Hematopoietic multipotent progenitor cell treated with erythropoietin and hydrocortisone succinate and interleukin-3 and kit ligand, for 17 days (in vitro differentiated cells): ENCODE data around the gene XKR7.

Source experiments
- DNase-seq: peaks from one replicate; pipeline ENCODE4 v3.0.0-alpha.2; 2015; ENCODE audit warnings: low spot score

The XKR7 gene

GRCh38 chr20:31979713-31980426 lies 11.9 kb downstream of the XKR7 start:
- DNase-seq: no peak

- no peak for DNase-seq
Measured at GRCh38 chr20:31981784-31982183, 13.8 kb downstream of the XKR7 start.

GRCh38 chr20:31984981-31985471 lies 17.1 kb downstream of the XKR7 start:
- no peak for DNase-seq

- no peak for DNase-seq
Measured at GRCh38 chr20:31987744-31988143, 19.8 kb downstream of the XKR7 start.

GRCh38 chr20:31988430-31989015 lies 20.6 kb downstream of the XKR7 start:
- no peak for DNase-seq

GRCh38 chr20:31989030-31989645 lies 21.2 kb downstream of the XKR7 start:
- DNase-seq: no peak

- no peak for DNase-seq
Measured at GRCh38 chr20:31990641-31991338, 22.8 kb downstream of the XKR7 start.

- DNase-seq: no peak
Measured at GRCh38 chr20:31991339-31991705, 23.4 kb downstream of the XKR7 start.

- DNase-seq: no peak
Measured at GRCh38 chr20:31992086-31992485, 24.1 kb downstream of the XKR7 start.

GRCh38 chr20:31996996-31997395 lies 29.0 kb downstream of the XKR7 start:
- DNase-seq: no peak

- DNase-seq: no peak
Measured at GRCh38 chr20:31998246-31998645, 30.3 kb downstream of the XKR7 start.

- DNase-seq: no peak
Measured at GRCh38 chr20:32003325-32003724, 35.4 kb downstream of the XKR7 start.

- no peak for DNase-seq
Measured at GRCh38 chr20:32004963-32005362, 37.0 kb downstream of the XKR7 start.

GRCh38 chr20:32006053-32006452 lies 38.1 kb downstream of the XKR7 start:
- no peak for DNase-seq

GRCh38 chr20:32006841-32007786 lies 39.2 kb downstream of the XKR7 start:
- no peak for DNase-seq

- DNase-seq: no peak
Measured at GRCh38 chr20:32007787-32008616, 40.1 kb downstream of the XKR7 start.

GRCh38 chr20:32009564-32009963 lies 41.6 kb downstream of the XKR7 start:
- no peak for DNase-seq

GRCh38 chr20:32010101-32010500 lies 42.1 kb downstream of the XKR7 start, which contains the start of gene CCM2L:
CCM2L (plus strand) TSS chr20:32010438; CDS start chr20:32010455, 17 bp downstream.
- DNase-seq: no peak

- DNase-seq: no peak
Measured at GRCh38 chr20:32010666-32011065, 42.7 kb downstream of the XKR7 start.

GRCh38 chr20:32012159-32012688 lies 44.3 kb downstream of the XKR7 start:
- DNase-seq: no peak
